A673 (cell line): ENCODE measurements around the gene ANXA4.

Source experiments
- CTCF ChIP-seq: fragments of 300-800, 200-600 bp; sonication (generic); conservative IDR thresholded peaks from 2 replicates; pipeline ENCODE4 v1.5.1; 2017; ENCODE audit warnings: low read depth, mild to moderate bottlenecking, antibody characterized with exemption, low read length, moderate library complexity, mixed read lengths
- EZH2 ChIP-seq: fragments of 200-600 bp; sonication (generic); IDR thresholded peaks from 2 replicates; pipeline ENCODE4 v1.6.1; 2017; ENCODE audit warnings: borderline replicate concordance, low read depth, mild to moderate bottlenecking, mixed read lengths, antibody characterized with exemption, low read length; ENCODE audit not compliant: poor library complexity, severe bottlenecking

- no peak for TF ChIP-seq CTCF
- TF ChIP-seq EZH2, result no peak
These were observed 37.5 kb downstream of the ANXA4 start for GRCh38 chr2:69779258-69780001.
